Measurements from ENCODE around the gene HNRNPUL2. TPM values are rescaled to one million over a fixed set of nuclear protein-coding genes. Genes with fewer than 3 reads are reported as not detected.
"Not testable (repeated sequence)": the region's sequence is repeated elsewhere in the genome, so short reads cannot be mapped to it uniquely, and the experiment has no call there.

HNRNPUL2 gene
- total RNA-seq, result 10 to 100 TPM; 54.6 to 55.5 TPM

DNA sequence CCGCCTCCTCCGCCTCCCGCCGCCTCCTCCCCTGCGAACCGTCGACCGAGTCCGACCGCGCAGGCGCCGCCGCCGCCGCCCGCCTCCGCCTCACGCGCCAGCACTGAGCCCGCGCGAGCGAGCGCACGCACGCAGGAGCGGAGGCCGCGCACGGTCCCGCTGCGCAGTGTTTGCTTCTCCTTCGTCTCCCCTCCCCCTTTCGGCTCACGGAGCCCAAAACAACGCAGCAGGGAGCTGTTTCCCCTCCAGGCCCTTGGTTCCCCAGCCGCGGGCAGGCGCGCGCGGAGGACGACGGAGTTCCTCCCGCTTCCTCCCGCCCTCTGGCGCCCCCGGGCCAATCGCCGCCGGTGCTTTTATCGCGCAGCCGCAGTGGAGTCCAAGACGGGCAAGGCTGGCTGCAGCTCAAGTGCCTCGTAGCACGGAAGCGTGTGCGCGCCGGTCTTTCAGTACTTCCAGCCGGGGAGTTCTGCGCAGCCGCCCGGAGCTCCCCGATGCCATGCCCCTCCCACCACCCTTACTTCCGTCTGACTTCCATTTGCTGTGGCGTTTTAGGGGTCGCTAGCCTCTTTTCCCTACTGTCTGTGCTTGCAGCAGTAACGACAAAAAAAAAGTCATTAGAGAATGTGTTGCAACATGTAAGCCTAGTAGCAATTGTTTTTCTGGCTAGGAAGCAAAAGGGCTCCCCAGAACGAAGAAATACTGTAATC, at the start of gene HNRNPUL2:
Gene HNRNPUL2, minus strand, starts transcription at position 293 of the 707 bp plus-strand sequence. CDS start 301 bp downstream, outside the sequence.
- Mint-ChIP-seq H3K27me3 (no peaks in the 10 kb centered on the region), H3K9me3 (no peaks in the 10 kb centered on the region), H3K36me3 (peaks cover 28% of the 10 kb centered on the region), H3K4me3 (peak within 1 kb of the TSS; percentile 92), H3K4me1 (ENCODE audit: low read depth in 2 of 2) (peaks cover 41 to 44% of the 10 kb centered on the region in 2 donors), H3K27ac (peak within 1 kb of the TSS; percentile 90 to 92)
- DNase-seq (ENCODE audit: low spot score) (peak; percentile 99), ATAC-seq (peak; percentile 89 to 92)

DNA sequence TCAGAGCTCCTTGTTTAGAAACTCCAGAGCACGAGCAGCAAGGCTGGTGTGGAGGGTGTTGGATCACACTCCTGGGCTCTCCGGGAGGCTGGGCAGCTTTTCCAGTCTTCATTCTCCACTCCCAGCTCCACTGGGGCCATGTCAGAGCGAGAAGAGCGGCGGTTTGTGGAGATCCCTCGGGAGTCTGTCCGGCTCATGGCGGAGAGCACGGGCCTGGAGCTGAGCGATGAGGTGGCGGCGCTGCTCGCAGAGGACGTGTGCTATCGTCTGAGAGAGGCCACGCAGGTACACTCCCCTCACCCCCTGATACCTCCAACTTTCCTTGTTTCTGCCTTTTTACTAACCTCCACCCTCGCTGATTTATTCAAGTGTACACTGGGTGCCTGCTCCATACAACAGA, 48.4 kb upstream of the HNRNPUL2 start:
- H3K4me1 Mint-ChIP-seq (ENCODE audit: low read depth in 2 of 2), result peaks cover 13 to 14% of the 10 kb centered on the region in 2 donors
- H3K27ac Mint-ChIP-seq, result peak overlapping the region in 1 of 2 donors; percentile 39
- H3K9me3 Mint-ChIP-seq, result no peaks in the 10 kb centered on the region
- DNase-seq (ENCODE audit: low spot score) (peak; percentile 56), ATAC-seq (no peak)
- H3K27me3 Mint-ChIP-seq, result no peaks in the 10 kb centered on the region
- no peak overlapping the region for H3K4me3 Mint-ChIP-seq
- H3K36me3 Mint-ChIP-seq, result no peaks in the 10 kb centered on the region

DNA sequence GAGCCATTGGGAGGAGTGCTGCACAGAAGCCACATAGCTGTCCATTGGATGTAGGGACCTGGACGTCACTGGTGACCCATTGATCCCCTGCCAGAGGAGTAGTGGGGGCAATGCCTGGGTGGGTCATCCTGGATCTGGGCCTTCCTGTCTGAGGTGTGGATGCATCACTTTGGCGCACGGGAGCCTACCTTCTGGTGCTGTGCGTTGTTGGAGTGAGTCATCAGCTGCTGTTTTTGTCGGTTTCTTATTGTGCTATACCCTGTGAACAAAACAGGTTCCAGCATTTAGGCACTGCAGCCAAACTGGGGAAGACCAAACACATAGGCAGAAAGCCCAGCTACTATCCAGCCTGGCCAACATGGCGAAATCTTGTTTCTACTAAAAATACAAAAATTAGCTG, 47.1 kb upstream of the HNRNPUL2 start:
- Mint-ChIP-seq H3K27ac (no peak overlapping the region), H3K27me3 (no peaks in the 10 kb centered on the region), H3K9me3 (no peaks in the 10 kb centered on the region), H3K4me3 (no peak overlapping the region), H3K36me3 (no peaks in the 10 kb centered on the region), H3K4me1 (ENCODE audit: low read depth in 2 of 2) (peaks cover 20 to 21% of the 10 kb centered on the region in 2 donors)
- ATAC-seq, result no peak
- DNase-seq (ENCODE audit: low spot score), result peak; percentile 34

DNA sequence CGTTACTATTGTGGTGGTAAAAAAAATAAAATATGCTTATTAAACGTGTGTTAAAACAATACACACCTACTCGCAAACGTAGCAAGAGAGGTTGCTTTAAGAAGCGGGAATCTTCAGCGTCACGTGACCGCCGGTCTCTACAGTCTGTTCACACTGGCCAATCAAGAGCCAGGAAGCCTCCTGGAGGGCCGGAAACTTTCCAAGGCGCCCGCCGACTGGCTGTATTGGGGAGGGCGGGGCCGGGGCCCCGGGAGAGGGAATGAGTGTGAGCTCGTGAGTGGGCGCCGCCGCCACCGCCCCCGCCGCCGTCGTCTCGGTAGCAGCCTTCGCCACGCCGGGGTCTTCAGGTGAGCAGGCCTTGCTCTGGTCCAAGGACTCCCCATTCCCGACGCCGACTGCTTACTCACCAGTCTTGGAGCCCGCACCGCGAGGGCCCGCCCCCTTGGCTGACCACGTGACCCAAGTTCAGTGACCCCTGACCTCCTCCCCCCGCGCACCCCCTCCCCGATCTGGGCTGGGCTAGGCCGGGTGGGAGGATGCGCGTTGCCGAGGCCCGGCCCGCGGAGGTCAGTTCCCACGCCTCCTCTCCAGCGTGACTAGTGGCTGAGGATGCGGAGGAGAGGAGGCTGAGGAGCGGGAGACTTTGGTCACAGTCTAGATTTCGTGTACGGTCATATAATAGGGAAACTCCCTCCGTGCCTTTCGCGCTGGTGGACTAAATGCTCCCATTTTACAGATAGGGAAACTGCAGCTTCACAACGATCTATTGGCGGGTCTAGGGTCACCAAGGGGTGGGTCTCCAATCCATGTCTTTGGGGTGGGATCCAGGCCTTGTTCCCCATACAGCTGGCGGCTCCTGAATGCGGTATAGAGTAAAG, 44.1 kb upstream of the HNRNPUL2 start, which contains the start of gene TAF6L:
Gene TAF6L, plus strand, starts transcription at position 253 of the 878 bp plus-strand sequence. CDS start 4,388 bp downstream, outside the sequence.
- Mint-ChIP-seq H3K36me3 (no peaks in the 10 kb centered on the region), H3K4me3 (peak within 1 kb of the TSS; percentile 86), H3K9me3 (no peaks in the 10 kb centered on the region), H3K27me3 (no peaks in the 10 kb centered on the region), H3K27ac (peak within 1 kb of the TSS; percentile 82 to 87), H3K4me1 (ENCODE audit: low read depth in 2 of 2) (peaks cover 14 to 15% of the 10 kb centered on the region in 2 donors)
- peak; percentile 94 to 96 for ATAC-seq
- DNase-seq (ENCODE audit: low spot score), result peak; percentile 96

DNA sequence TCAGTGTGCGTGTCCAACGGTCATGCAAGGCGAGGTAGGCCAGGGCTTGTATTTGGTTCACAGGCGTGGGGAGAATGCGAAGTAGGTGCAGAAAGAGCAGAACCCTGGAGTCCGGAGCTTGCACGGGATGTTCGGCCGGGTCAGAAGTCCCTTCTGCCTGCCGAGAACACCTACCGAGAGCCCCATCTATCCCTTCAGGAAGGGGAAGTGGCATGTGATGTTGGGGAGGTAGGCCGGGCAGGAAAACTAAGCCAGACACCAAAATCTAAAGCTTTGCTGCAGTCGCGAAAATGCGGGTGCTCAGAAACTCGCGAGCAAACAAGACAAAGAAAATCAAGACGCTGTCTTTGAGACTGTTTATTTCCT, 43.5 kb upstream of the HNRNPUL2 start:
- H3K27ac Mint-ChIP-seq, result peak overlapping the region; percentile 82 to 87
- H3K4me3 Mint-ChIP-seq, result peak overlapping the region; percentile 86
- H3K27me3 Mint-ChIP-seq, result no peaks in the 10 kb centered on the region
- DNase-seq (ENCODE audit: low spot score) (peak; percentile 61), ATAC-seq (no peak)
- H3K9me3 Mint-ChIP-seq, result no peaks in the 10 kb centered on the region
- H3K36me3 Mint-ChIP-seq, result no peaks in the 10 kb centered on the region
- peaks cover 14 to 15% of the 10 kb centered on the region in 2 donors for H3K4me1 Mint-ChIP-seq (ENCODE audit: low read depth in 2 of 2)

DNA sequence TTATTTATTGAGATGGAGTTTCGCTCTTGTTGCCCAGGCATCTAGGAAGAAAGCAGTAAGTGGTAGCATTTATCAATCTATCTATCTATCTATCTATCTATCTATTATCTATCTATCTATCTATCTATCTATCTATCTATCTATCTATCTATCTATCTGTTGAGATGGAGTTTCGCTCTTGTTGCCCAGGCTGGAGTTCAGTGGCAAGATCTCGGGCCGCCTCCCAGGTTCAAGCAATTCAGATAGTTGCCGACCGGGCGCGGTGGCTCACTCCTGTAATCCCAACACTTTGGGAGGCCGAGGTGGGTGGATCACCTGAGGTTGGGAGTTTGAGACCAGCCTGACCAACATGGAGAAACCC, 33.6 kb upstream of the HNRNPUL2 start:
- Mint-ChIP-seq H3K4me3 (peak overlapping the region; percentile 93), H3K4me1 (ENCODE audit: low read depth in 2 of 2) (peaks cover 11 to 14% of the 10 kb centered on the region in 2 donors), H3K27ac (peak overlapping the region; percentile 80 to 95)
- not testable (repeated sequence) for DNase-seq (ENCODE audit: low spot score); H3K9me3 Mint-ChIP-seq; H3K27me3 Mint-ChIP-seq; ATAC-seq; H3K36me3 Mint-ChIP-seq

DNA sequence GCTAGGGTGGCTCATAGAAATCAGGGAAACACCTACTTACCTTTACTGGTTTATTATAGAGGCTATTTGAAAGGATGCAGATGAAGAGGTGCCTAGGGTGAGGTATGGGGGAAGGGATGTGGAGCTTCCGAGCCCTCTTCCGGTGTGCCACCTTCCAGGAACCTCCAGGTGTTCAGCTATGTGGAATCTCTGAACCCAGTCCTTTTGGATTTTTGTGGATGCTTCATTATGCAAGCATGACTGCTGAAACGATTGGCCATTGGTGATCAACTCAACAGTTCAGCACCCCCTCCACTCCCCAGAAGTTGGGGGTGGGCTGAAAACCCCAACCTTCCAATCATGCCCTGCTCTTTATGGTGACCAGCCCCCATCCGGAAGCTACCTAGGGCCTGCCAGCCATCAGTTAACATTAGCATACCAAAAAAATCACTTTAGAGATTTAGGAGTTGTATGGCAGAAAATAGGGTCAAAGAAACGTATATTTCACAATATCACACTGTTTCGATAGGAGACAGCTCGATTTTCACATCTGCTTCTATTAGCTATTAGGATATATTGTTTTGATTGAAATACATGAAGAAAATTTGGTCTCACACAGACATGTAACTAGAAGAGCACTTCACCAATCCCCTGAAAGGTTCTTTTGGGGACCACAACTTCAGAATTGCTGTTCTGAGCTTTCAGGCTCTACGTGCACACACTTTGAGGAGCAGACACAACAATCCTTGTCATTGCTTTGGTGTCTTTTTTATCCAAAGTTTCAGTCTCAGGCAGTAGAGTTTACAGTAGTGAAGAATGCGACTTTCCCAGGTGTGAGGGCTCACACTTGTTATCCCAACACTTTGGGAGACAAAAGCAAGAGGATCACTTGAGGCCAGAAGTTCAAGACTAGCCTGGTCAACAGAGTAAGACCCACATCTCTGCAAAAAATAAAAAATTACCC, 30.9 kb upstream of the HNRNPUL2 start:
- DNase-seq (ENCODE audit: low spot score) (no peak), ATAC-seq (no peak)
- H3K36me3 Mint-ChIP-seq, result no peaks in the 10 kb centered on the region
- no peaks in the 10 kb centered on the region for H3K9me3 Mint-ChIP-seq
- H3K27ac Mint-ChIP-seq, result no peak overlapping the region
- H3K27me3 Mint-ChIP-seq, result no peaks in the 10 kb centered on the region
- no peak overlapping the region for H3K4me3 Mint-ChIP-seq
- H3K4me1 Mint-ChIP-seq (ENCODE audit: low read depth in 2 of 2), result peaks cover 14% of the 10 kb centered on the region in 2 donors

DNA sequence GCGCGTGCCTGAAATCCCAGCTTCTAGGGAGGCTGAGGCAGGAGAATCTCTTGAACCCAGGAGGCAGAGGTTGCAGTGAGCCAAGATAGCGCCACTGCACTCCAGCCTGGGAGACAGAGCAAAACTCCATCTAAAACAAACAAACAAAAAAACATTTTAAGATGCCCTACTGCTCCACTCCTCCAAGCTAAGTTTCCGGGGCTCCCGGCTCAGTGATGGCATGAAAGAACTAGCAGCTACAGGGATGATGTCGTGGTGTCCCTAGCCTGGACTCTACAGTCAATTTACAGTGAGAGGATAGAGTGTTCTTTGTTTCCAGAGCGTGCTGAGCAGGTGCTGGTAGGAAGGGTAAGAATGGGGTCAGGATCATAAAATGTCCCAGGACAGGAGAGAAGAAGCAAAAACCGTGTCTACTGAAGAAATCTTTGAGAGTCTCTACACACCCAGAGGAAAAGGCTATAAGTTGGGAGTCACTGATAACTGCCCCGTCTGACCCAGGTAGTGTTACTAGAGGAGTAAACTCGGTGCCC, 27.9 kb upstream of the HNRNPUL2 start:
- H3K36me3 Mint-ChIP-seq, result no peaks in the 10 kb centered on the region
- H3K27ac Mint-ChIP-seq, result no peak overlapping the region
- DNase-seq (ENCODE audit: low spot score) (no peak), ATAC-seq (no peak)
- H3K4me3 Mint-ChIP-seq, result peak overlapping the region; percentile 41
- no peaks in the 10 kb centered on the region for H3K27me3 Mint-ChIP-seq
- H3K9me3 Mint-ChIP-seq, result no peaks in the 10 kb centered on the region
- H3K4me1 Mint-ChIP-seq (ENCODE audit: low read depth in 2 of 2), result peaks cover 0 to 3% of the 10 kb centered on the region in 2 donors

DNA sequence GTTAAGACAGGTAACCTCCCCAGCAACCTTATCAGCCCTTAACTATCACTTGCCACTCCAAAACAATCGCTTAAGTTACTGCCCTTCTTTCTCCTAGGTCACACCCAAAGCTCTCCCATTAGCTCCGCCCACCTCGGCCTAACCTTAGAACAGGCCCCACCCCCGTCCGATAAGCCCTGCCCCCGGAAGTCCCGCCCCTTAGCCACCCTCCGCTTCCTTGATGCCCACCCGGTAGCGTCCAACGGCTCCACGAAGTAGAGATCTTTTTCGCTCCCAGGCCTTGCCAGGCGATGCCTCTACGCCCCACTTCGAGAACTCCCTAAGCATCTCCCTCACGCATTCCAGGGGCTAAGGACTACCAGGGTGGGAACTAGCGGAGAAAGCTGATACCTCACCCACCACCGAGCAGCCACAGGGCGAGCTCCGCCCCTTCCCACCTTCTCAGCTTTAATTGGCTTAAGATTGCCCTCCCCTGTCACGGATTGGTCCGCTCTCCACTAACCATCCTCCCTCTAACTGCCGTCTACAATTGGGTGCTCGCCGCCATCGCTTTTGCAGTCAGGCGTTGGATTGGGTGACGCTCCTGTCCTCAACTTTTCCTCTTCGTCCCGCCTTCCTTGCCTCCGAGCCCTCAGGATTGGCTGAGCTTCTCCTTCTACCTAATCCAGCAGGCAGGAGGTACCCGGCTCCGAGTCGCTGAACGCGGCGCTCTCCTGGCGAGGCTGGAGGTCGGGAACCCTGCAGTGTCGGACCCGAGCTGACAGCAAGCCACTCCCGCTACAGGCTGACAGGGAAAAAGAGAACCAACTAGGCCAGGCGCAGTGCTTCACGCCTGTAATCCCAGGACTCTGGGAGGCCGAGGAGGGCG, 26.7 kb upstream of the HNRNPUL2 start, which contains the start of gene ZBTB3:
Gene ZBTB3, minus strand, starts transcription at position 425 of the 868 bp plus-strand sequence. CDS start 496 bp downstream, outside the sequence.
- peak; percentile 98 for ATAC-seq
- no peaks in the 10 kb centered on the region for H3K36me3 Mint-ChIP-seq
- peak within 1 kb of the TSS; percentile 90 for H3K4me3 Mint-ChIP-seq
- H3K4me1 Mint-ChIP-seq (ENCODE audit: low read depth in 2 of 2), result peaks cover 2 to 6% of the 10 kb centered on the region in 2 donors
- DNase-seq (ENCODE audit: low spot score), result peak; percentile 98
- peak within 1 kb of the TSS; percentile 79 to 90 for H3K27ac Mint-ChIP-seq
- H3K27me3 Mint-ChIP-seq, result no peaks in the 10 kb centered on the region
- no peaks in the 10 kb centered on the region for H3K9me3 Mint-ChIP-seq

DNA sequence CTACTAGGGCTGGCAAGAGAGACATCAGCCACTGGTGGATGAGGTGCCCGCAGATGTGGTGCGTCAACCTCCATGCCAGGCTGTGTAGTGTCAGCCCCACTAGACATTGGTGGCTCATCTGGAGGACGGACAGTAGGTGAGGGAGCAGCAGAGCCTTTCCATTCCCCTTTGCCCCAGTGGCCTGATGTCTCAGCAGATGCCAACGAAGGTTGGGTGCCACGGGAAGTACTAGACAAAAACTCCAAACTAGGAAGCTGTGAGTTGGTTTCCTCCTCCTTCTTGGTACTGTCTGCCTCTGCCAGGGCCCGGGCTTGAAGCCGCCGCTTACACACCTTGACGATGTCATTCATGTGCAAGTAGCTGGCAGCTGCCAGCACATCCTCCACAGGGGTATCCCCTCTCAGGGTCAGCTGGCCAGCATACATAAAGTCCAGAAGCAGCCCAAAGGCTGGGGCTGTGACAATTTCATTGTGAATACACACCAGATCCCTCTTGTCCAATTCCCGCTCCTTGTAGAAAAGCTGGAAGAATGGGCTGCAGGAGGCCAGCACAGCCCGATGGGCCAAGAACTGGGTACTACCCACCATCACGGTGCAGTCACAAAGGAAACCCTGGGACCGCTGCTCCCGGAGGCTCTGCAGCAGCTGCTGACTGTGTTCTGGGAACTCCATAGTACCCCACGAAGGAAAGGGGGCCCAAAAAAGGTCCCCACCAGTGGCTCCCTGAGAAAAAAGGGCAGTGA, 25.9 kb upstream of the HNRNPUL2 start:
- Mint-ChIP-seq H3K4me1 (ENCODE audit: low read depth in 2 of 2) (peaks cover 6 to 9% of the 10 kb centered on the region in 2 donors), H3K27me3 (no peaks in the 10 kb centered on the region), H3K27ac (peak overlapping the region; percentile 79 to 90), H3K4me3 (peak overlapping the region; percentile 90), H3K9me3 (no peaks in the 10 kb centered on the region), H3K36me3 (no peaks in the 10 kb centered on the region)
- ATAC-seq (no peak), DNase-seq (ENCODE audit: low spot score) (no peak)

DNA sequence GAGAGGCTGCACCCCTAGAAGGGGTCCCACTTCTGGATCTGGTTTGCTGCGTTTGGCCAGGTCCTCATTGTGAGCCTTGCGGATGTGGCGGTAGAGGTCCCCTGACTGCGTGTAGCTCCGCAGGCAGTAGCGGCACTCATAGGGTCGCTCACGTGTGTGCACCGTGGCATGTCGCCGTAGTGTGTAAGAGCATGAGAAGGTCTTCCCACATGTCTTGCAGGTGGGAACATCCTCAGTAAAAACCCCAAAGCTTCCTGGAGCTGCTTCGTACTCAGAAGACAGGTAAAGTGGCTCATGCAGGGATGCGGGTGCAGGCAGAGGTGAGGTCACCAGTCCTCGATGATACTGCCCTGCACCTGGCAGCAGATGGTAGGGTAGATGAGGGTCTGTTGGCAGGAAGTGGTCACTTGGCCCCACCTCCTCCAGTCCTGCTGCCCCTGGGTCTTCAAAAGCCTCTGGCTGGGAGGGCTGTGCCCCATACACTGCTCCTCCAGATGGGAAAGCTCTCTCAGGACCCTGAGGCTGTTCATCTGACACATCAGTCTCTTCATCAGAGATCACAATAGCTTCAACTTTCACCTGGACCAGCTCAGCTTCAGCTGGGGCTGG, 25.0 kb upstream of the HNRNPUL2 start:
- Mint-ChIP-seq H3K9me3 (no peaks in the 10 kb centered on the region), H3K36me3 (no peaks in the 10 kb centered on the region), H3K27ac (peak overlapping the region in 1 of 2 donors; percentile 90), H3K4me3 (no peak overlapping the region), H3K27me3 (no peaks in the 10 kb centered on the region), H3K4me1 (ENCODE audit: low read depth in 2 of 2) (peaks cover 6 to 9% of the 10 kb centered on the region in 2 donors)
- DNase-seq (ENCODE audit: low spot score), result no peak
- ATAC-seq, result no peak

Data from natural killer cell treated with Interleukin-12 subunit alpha and Interleukin-12 subunit beta and Interleukin-15 and Interleukin-18, amount 100 ng/mL, for 72 hours (primary cell).